GM12874 (cell line): ENCODE measurements around the gene TRIM13.

Experiments used
- TF ChIP-seq, protein P1 (sequence below): IDR thresholded peaks from 2 replicates; pipeline ENCODE4 v1.5.1; 2011; ENCODE audit warnings: low read depth, mild to moderate bottlenecking, control low read depth, low read length, moderate library complexity; ENCODE audit not compliant: insufficient read depth

Gene TRIM13

DNA sequence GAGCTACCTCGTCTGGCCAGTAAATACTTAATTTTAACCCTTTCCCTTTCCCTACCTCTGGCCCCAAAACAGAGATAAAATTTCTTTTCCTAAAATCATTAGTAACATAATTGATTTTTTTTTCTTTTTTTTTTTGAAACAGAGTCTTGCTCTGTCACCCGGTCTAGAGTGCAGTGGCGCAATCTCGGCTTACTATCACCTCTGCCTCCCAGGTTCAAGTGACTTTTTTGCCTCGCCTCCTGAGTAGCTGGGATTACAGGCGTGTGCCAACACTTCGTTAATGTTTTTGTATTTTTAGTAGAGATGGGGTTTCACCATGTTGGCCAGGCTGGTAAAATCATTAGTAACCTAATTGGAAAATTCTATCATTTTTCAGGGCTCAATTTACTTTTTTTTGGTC, 10.4 kb upstream of the TRIM13 start:
- TF ChIP-seq, protein P1, sequence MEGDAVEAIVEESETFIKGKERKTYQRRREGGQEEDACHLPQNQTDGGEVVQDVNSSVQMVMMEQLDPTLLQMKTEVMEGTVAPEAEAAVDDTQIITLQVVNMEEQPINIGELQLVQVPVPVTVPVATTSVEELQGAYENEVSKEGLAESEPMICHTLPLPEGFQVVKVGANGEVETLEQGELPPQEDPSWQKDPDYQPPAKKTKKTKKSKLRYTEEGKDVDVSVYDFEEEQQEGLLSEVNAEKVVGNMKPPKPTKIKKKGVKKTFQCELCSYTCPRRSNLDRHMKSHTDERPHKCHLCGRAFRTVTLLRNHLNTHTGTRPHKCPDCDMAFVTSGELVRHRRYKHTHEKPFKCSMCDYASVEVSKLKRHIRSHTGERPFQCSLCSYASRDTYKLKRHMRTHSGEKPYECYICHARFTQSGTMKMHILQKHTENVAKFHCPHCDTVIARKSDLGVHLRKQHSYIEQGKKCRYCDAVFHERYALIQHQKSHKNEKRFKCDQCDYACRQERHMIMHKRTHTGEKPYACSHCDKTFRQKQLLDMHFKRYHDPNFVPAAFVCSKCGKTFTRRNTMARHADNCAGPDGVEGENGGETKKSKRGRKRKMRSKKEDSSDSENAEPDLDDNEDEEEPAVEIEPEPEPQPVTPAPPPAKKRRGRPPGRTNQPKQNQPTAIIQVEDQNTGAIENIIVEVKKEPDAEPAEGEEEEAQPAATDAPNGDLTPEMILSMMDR = no peak

DNA sequence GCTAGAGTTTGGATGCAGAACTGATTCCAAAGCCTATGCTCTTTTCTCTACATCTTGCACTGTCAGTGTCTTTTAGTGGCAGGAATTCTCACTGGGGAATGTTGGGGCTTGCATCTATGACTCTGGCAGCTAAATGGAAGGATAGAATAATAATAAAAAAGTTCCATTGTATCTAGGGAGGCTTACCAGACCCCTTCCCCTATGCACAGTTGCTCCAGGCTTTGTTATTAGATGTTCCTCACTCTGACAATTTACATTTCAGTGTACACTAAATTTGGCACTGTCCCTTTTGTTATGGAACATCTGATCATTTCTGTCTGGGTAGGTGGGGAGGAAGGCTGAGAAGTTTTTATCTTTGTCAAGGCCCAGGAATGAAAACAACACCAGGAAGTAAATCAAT, 3.7 kb upstream of the TRIM13 start:
- TF ChIP-seq, protein P1 = no peak

DNA sequence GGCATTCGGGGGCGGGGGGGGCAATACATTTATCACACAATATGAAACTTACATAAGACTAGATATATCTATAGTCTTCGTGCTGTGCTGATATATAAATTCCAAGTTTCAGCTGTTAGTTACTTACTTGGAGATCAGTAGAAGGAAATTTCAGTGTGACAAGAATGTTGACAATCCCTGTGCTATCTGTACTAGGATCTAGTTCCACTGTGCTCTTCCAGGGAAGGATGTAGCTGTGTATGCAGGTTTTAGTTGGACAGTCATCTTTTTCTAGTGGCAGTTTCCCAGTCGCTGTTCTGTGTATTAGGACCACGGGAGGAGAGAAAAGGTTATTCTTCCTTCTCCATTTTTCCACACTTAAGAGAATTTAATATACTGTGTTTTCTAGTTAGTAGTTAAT, 3.2 kb upstream of the TRIM13 start:
- TF ChIP-seq, protein P1 = no peak

DNA sequence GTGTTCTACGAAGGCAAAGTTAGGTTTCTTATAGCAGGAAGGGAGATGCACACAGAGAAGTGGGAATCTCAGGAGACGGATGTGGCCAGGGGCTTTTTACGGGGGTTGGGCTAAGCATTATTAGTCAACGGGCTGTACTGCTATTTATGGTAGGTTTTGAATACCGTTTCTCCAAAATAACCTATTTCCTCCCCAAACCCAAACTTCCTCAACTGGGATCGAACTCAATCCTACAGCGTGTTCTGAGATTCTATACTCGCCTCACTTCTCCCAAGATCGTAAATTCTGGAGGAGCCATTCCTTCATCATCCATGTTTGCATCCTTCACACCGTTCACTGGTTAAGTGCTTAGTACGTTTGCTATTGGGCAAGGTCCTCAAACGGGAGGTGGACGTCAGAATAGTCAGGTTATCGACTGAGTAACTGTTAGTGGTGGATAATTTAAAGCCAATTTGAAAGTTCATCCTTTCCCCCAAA, 1.2 kb upstream of the TRIM13 start:
- TF ChIP-seq, protein P1 = no peak

DNA sequence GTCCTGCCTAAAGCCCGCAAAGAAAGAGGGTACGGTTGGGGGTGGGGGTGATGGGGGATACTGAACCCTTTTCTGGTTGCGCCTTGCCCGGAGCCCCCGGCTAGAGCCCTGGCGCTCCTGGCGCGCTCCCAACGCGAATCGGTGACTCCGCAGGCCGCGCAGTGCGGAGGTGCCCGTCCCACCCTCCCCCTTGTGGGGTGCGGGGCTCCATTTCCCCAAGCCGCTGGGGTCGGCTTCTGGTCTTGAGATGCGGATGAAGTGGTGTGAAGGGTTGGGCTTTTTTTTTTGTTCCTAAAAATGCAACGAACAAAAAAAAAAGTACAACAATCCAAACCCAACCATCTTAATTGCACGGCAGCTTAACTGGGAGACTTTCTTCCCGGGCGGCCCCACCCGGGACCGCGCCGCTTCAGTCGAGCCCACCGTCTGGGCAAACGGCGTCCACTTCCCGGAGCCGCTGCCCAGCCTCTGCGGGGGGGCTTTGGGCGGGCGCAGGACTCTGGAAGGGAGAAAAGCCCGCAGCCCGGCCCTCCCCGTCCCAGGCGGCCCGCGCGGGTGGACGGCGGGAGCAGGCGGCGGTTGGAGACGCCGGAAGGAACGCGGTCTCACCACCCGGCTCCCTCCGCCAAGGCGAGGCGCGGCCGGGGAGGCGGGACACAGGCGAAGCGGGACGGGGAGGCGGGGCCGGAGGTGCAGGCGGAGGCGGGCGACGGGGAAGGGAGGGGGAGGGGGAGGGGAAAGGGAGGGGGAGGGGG, 504 bp upstream of the TRIM13 start:
- TF ChIP-seq, protein P1 = no peak

DNA sequence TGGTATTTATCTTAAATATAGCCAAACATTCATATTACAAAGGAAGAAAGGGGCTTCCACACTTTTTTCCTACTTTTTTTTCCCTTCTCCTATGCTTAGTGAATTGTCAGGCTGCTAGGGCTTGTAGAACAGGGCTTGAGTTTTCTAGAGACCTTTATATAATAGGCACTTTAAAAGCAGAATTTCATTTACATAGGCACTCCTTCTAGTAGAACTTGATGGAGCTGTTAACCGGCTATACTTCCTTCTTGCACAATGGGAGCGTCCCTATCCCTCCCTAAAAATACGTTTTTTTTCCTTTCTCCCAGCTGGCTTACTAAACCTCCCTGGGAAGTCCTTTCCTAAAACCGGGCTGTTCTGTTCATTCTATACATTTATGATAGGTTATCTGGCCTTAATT, 1.1 kb downstream of the TRIM13 start:
- TF ChIP-seq, protein P1 = no peak

DNA sequence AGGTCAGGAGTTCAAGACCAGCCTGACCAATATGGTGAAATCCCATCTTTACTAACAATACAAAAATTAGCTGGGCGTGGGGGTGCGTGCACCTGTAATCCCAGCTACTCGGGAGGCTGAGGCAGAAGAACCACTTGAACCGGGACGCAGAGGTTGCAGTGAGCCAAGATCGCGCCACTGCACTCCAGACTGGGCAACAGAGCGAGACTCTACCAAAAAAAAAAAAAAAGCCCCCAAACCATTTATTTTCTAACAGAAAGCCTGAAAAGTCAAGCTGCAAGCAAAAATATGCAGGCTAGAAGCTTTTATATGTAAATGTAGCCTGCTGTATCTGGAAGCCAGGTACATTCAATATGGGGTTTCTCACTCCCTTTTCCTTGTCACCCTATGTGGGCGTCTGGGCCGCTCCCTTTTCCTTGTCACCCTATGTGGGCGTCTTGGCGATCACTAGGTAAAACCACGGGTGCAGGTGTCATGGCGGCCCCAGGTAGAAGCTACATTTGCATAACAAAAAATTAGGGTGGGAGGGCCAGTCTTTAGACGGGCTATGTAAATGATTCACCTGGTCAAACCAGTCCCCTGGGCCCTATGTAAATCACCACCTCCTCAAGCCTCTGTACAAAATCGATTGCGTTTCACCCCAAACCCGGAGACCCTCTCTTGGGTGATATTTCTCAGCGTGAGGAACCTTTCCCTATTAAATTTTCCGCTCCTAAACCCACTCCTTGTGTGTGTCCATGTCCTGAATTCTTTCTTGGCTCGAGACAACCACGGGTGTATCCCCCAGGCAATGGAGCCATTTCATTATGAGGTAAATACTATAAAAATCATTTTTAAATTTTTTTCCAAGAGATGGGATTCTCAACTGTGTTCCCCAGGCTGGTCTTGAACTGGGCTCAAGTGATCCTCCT, 2.1 kb downstream of the TRIM13 start:
- TF ChIP-seq, protein P1 = no peak
